ENCODE data around the gene LDB3.

Gene LDB3

GRCh38 chr10:86651631-86652331 is 16.5 kb upstream of the LDB3 start:
- no peak for DNase-seq

DNA sequence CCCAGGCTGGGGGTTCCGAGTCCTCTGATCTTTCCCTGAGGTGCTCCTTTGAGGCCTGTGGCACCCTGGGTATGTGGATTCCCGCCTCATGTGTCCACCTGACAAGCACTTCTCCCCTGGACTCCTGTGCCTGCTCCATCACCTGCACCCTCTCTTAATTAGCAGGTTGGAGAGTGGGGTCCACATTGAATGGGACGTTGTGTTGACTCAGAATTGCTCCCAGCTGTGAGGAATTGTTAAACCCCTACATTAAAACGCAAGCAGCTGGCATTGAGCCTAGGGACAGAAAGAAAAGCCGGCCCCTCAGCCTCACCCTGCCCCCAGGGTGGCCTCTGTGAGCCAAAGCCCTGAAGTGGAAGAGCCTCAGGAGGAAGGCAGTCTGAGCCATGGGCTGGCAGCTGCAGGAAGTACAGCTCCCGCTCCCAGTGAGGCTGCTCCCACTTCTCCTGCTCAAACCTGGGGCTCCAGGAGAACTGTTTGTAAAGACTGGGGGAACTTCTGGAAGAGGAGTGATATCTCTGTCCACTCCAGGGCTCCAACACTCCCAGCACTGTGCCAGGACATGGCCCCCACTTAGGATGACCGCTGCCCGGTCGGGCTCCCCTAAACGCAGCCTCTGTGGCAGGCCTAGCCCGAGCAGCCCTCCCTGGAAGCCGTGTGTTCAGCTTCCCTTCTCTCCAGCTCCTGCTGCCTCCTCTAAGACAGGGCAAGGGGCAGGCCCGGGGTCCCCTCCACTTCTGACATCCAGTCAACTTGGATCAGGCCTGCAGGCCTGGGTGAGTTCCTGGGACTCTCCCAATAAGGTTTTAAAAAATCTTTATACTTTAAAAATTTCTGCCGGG is 15.7 kb upstream of the LDB3 start:
- DNase-seq: no peak

- no peak for DNase-seq
These were observed 14.9 kb upstream of the LDB3 start for GRCh38 chr10:86653379-86653778.

- no peak for DNase-seq
These were observed 14.3 kb upstream of the LDB3 start for GRCh38 chr10:86653987-86654386.

DNA sequence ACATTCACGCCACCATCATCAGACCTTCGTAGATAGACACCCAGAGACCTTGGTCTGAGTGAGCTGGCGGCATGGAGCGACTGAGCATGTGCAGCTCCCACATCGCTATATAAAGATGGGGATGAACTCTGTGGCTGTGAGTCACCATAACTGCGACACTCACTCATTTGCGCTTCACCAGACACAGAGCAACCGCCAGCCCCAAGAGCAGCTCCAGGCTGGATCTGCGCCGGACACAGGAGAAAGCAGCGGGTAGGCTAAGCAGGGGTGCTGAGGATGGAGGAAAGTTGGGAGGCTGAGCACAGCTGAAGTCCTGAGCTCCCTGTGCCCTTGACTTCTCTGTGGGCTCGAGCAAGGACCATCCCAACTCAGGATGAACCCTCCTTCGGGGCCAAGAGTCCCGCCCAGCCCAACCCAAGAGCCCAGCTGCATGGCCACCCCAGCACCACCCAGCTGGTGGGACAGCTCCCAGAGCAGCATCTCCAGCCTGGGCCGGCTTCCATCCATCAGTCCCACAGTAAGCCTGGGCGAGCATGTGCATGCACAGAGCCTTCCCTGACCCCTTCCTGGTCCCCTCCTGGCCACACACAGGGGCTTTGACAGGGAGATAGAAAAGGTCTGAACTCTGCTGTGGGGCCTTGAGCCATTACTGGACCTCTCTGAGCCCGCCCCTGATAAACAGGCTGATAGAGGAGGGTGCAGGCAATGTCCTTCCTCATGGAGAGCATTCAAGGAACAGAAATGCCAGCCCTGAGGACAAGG is 13.7 kb upstream of the LDB3 start, which contains the start of gene OPN4:
Gene OPN4 (plus strand): TSS at position 137 of the 762 bp plus-strand sequence. CDS start 237 bp downstream, at position 374.
- no peak for DNase-seq

- DNase-seq: no peak
These were observed 13.2 kb upstream of the LDB3 start for GRCh38 chr10:86655173-86655540.

DNA sequence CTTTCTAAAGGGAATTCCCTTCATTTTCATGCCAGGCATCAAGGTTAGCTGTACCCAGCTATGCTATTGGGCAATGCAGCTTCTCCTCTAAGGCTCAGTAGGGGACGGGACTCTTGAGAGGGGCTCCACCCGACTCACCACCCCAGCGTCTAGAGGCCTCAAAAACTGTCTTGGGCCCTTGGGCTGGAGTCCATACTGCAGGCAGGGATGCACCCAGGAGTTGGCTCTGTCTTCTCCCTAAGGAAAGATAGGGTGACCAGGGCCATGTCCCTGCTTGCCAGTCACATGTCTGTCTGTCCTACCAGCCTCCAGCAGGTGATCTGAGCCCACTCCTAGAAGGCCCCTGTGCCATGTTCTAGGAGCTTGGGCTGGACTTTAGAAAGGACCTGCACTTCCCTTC is 12.7 kb upstream of the LDB3 start:
- DNase-seq: no peak

DNA sequence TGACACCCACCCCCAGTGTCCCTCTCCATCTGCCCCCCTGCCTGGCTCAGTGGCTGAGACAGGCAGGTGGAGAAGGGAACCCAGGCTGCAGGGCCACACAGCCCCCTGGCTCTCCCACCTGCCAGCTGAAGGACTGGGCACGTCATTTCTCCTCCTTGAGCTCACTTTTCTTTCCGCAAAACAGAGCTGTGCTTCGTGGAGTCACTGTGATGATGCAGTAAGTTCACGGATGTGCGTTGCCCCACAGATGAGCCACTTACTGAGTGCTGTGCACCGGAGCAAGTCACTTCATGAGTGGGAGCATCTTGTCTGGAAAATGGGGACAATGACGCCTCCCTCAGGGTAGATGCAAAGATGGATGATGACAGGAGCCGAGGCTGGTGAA is 11.3 kb upstream of the LDB3 start:
- no peak for DNase-seq

DNA sequence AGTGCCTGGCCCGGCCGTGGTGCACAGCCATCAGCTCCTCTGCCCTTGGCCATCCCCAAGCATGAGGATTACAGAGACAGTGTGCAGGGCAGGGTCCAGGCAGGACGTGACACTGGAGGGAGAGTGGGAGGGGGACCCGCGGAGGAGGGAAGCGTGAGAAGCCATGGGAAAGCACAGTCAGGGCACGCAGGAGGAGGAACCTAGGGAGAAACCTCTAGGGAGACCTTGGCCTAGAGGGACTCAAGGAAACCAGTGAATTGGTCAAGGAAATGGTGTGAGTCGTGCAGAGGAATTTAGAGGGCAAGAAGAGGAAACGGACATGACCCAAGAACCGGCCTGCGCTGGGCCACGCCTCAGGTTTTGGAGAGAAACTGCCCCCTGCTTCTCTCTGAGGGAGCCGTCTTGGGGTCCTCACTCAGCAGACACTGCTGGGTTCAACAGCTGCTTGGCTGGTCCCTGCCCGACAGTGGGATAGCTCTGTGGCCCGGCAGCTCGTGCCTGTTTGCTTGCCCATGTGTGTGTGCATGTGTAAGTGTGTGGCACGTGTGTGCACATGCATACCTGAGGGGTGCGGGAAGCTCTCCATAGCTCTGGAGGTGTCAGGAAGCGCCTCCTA is 10.8 kb upstream of the LDB3 start:
- no peak for DNase-seq

DNA sequence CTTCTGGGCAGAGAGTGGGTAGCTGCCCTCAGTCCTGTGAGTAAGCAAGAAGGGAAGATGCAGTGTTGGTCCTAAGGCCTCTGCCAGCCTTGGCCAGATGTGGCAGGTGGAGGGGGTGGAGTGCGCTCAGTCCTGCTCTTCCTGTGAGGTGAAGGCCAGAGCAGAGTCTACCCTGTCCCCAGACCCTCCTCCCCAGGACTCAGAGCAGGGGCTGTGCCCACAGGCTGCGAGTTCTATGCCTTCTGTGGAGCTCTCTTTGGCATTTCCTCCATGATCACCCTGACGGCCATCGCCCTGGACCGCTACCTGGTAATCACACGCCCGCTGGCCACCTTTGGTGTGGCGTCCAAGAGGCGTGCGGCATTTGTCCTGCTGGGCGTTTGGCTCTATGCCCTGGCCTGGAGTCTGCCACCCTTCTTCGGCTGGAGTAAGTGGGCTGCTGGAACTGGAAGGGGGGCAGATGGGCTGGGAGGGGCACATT is 10.0 kb upstream of the LDB3 start:
- no peak for DNase-seq

DNA sequence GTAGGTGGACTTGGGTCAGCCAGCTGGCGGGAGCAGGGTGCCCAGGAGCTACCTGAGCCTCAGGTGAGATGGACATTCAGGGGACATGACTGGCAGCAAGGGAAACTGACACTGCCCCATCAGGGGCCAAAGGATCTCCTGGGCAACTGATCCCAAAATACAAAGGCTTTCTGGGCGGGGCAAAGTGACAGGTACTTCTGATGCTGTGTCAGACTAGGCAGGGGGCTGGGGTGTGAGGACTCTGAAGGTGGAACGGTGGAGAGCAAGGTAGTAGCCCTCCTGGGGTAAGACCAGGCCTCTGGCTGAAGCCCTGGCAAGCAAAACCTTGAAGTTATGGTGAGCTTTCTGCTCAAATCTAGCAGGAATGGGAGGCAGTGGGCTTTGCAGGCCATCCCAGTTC is 9.6 kb upstream of the LDB3 start:
- DNase-seq: no peak

DNA sequence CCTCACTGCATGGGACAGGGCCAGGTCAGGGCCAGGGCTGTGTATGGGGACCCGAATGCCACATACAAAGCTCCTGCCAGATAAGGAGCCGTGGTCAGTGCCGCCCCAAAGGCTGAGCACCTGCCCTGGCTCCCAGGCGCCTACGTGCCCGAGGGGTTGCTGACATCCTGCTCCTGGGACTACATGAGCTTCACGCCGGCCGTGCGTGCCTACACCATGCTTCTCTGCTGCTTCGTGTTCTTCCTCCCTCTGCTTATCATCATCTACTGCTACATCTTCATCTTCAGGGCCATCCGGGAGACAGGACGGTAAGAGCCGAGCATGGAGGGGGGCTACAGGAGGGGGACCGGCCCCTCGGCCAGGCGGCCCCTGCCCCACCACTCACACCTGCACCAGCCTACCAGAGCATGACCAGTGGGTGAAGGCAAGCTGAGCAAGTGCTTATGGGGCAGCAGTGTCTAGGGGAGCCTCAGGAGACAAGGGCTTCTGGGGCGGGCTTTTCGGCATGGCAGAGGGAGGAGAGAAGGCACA is 9.1 kb upstream of the LDB3 start:
- DNase-seq: no peak

GRCh38 chr10:86659721-86660453 is 8.4 kb upstream of the LDB3 start:
- DNase-seq: no peak

GRCh38 chr10:86661161-86662025 is 6.9 kb upstream of the LDB3 start:
- no peak for DNase-seq

DNA sequence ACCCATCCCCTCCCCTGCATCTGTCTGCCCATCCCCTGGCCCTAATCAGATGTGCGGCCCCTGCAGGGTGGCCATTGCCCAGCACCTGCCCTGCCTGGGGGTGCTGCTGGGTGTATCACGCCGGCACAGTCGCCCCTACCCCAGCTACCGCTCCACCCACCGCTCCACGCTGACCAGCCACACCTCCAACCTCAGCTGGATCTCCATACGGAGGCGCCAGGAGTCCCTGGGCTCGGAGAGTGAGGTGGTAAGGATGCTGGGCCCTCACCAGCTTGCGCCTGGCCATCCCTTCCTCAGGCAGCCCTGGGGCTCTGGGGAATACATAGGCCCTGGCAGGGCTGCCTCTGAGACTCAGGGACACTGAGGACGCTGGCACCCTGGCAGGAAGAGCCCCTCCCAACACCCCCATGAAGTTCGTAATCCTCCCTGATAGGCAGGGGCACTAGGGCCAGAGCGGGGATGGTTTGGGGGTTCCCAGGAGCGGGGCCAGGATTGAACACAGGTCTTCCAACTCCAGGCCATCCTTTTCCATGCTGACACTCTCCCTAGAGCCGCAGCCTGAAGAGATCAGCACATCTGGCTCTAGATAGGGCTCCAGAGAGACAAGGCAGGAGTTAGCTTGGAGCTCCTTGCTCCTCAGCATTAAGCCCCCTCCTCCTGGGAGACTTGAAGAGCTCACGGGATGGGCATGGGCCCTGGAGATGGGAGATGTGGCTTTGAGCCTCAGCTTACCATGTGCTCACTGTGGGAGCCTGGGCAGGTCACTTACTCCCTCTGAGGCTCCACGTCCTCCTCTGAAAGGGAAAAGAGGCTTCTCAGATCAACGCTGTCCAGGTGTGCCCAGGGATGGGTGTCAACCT is 5.9 kb upstream of the LDB3 start:
- DNase-seq: no peak

- no peak for DNase-seq
These were observed 5.3 kb upstream of the LDB3 start for GRCh38 chr10:86663046-86663345.

GRCh38 chr10:86663576-86664339 is 4.6 kb upstream of the LDB3 start:
- no peak for DNase-seq

- DNase-seq: no peak
These were observed 3.7 kb upstream of the LDB3 start for GRCh38 chr10:86664341-86665217.

Data from cortex of kidney (tissue), 1 donor.